Choroid plexus epithelial cell (primary cell): ENCODE results near the gene TWF2.

ENCODE experiments used
- DNase-seq: peaks from one replicate; pipeline ENCODE4 v3.0.0-alpha.2; 2010; ENCODE audit warnings: low read depth
- H3K4me3 ChIP-seq: 2 replicates; pipeline ENCODE4 v1.5.1; 2011; ENCODE audit warnings: low read depth, mild to moderate bottlenecking, control low read depth, low read length, moderate library complexity
- TF ChIP-seq, protein P1 (sequence below): conservative IDR thresholded peaks from 2 replicates; pipeline ENCODE4 v1.5.1; 2011; ENCODE audit warnings: low read depth, mild to moderate bottlenecking, control low read depth, inconsistent platforms, low read length, moderate library complexity

Gene TWF2

GRCh38 chr3:52237006-52237656, 1.8 kb downstream of the TWF2 start:
- TF ChIP-seq, protein P1, sequence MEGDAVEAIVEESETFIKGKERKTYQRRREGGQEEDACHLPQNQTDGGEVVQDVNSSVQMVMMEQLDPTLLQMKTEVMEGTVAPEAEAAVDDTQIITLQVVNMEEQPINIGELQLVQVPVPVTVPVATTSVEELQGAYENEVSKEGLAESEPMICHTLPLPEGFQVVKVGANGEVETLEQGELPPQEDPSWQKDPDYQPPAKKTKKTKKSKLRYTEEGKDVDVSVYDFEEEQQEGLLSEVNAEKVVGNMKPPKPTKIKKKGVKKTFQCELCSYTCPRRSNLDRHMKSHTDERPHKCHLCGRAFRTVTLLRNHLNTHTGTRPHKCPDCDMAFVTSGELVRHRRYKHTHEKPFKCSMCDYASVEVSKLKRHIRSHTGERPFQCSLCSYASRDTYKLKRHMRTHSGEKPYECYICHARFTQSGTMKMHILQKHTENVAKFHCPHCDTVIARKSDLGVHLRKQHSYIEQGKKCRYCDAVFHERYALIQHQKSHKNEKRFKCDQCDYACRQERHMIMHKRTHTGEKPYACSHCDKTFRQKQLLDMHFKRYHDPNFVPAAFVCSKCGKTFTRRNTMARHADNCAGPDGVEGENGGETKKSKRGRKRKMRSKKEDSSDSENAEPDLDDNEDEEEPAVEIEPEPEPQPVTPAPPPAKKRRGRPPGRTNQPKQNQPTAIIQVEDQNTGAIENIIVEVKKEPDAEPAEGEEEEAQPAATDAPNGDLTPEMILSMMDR, result no peak
- H3K4me3 ChIP-seq, result peak overlapping the region; percentile 93
- DNase-seq, result no peak

DNA sequence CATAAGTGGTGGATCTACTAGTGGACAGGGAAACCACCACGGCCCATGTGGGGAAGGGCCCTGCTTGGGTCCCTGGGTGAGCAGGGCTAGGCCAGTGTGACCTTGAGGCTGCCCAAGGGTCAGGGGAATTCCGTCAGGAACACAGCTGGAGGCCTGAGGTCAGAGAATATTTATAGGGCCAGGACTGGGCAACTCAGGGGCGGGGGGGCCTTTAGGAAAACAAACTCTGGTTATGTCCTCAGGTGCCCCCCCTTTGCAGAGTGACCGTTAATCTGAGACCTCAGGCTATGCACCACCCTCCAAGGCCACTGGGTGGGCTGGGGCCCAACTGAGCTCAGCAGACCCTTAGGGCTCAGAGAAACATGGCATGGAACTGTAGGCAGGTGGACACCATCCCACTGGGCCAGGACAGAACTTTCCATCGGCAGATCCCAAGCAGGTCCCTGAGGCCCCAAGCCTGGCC, 2.5 kb downstream of the TWF2 start:
- TF ChIP-seq, protein P1, result no peak
- no peak for DNase-seq
- H3K4me3 ChIP-seq, result no peak overlapping the region

DNA sequence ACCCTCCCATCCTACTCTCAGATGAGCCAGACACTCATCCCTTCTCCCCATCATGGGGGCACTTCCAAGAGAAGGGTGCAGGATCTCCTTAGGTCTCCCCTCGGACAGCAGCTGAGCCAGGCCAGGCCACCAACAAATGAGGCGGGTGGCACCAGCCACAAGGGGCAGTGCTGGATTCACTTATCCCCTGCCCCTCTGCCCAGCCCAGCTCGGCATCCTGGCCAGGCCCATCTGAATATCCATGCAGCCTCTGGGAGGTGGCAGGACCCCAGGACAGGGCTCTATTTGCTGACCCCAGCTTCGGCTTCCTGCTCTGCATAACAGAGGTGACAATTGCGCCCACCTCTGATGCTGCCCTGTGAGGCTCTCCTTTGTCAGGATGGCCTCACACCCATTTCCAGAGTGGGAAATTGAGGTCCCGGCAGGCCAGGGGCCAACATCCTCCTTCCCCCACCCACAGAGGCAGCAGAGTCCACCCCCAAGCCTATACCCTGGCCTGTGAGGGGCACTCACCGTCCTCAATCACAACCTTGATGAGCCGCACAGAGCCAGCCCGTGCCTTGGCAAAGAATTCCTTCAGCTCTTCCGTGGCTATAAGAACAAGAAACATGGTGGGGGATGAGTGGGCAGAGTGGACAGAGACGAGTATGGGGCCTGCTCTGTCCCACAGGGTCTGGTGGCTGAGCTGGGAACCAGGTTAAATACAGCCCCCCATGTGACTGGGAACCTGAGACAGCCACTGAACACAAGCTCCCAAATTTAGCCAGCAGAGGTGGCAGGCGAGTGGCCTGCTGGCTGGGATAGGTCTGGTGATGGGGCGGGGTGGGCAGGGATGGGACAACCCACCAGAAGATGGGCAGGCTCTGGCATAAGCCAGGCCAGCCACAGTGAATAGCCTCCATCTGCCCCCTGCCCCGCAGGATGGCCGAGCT, 4.2 kb downstream of the TWF2 start:
- TF ChIP-seq, protein P1, result no peak
- DNase-seq, result no peak
- no peak overlapping the region for H3K4me3 ChIP-seq

DNA sequence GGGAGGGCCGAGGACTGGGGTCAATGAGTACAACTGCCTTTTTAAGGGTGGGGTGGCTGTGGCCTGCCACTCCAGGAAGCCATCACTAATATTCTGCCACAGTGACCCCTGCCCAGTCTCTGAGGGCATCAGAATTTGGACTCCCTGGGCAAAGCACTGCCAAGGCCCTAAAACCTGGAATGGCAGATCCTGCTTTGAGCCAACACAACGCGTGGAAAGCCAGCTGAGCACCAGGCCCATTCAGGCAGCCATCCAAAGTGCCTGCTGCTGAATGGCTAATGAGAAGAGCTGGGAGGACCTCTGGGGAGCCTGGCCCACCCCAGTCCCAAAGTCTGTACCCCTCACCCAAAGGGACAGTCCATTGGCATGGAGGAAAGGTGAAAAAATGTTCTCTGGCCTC, 5.0 kb downstream of the TWF2 start:
- TF ChIP-seq, protein P1, result no peak
- H3K4me3 ChIP-seq, result no peak overlapping the region
- no peak for DNase-seq

DNA sequence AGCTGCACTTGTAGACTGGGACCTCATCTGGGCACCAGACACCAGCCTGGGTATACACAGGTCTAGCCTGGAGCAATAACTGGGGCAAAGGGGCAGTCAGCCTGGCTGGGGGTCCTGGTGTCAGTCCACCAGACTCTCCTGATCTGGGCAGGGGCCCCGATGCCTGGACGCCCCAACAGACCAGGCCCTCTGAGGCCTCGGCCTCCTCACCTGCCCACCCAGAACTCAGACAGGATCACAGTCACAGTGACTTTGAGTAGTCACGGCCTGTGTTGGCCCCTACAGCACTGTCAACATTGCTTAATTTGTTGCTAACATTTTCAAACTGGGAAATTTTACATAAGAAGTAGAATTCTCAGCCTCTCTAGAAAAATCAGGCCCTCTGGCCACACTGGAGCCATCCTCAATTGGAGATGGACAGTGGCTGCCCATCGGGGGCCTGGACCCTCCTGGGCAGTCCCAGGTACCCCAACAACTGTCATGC, 5.8 kb downstream of the TWF2 start:
- no peak overlapping the region for H3K4me3 ChIP-seq
- TF ChIP-seq, protein P1, result no peak
- DNase-seq, result no peak

- TF ChIP-seq, protein P1, result peak; percentile 17
- DNase-seq, result no peak
Measured at GRCh38 chr3:52232279-52233107, 6.5 kb downstream of the TWF2 start.

More at GRCh38 chr3:52232279-52233107, 6.5 kb downstream of the TWF2 start:
- no peak overlapping the region for H3K4me3 ChIP-seq
